Measurements from ENCODE around the gene EDN1.

The EDN1 gene

DNA sequence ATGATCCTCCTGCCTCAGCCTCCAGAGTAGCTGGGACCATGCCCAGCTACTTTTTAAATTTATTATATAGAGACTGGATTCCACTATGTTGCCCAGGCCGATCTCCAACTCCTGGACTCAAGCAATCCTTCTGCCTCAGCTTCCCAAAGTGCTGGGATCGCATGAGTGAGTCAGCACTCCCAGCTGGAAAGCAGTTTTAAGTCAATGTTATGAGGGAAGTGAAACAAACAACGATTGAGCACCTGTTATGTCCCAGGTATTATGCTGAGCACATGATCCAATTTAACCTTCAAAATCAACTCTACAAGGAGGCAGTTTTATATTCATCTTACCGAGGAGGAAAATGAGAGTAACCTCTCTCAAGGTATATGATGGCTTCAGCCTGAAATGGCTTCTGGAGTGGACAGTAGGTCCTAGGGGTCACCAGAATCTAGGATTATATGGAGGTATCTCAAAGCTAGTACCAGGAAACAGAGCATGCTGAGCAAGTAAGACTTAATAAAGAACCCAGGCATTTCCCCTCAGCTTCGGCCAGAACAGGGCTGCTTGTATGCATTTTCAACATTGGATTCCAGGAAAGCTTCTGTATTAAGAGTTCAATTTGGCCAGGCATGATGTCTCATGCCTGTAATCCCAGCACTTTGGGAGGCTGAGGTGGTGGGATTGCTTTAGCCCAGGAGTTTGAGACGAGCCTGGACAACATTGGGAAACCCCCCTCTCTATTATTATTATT is 55.0 kb downstream of the EDN1 start:
- DNase-seq (ENCODE audit: low read depth in 2 of 2, low spot score in 1 of 2): no peak

DNA sequence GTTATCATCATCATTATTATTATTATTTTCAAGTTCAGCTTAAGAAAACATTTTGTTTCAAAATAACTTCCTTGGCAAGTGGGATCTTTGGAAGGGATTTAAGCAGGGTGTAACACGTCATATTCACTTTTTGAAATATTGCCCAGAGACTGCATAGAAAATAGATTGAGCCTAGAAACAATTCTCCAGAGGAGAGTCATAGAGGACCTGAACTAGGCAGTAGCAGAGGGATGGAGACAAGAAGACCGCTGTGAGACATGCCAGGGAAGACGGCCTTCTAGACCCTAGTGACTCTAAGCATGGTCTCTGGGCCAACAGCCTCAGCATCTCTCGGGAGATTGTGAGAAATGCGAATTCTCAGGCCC is 55.5 kb downstream of the EDN1 start:
- DNase-seq (ENCODE audit: low read depth in 2 of 2, low spot score in 1 of 2): no peak
